Esophagus squamous epithelium (tissue), 4 donors: ENCODE results near the gene PORCN.

Source experiments
- POLR2A ChIP-seq, 4 donors: fragments of 450-650 bp; IDR thresholded peaks; one replicate each; pipeline ENCODE4 v1.6.1; 2017; ENCODE audit warnings: antibody characterized with exemption in 4 of 4, mild to moderate bottlenecking in 4 of 4, moderate library complexity in 3 of 4
- TF ChIP-seq, protein P1 (sequence below), 6 experiments: fragments of 450-650 bp in 4 of 6; fragments of 200-600 bp in 2 of 6; sonication (generic) in 2 of 6; IDR thresholded peaks; one replicate each; pipeline ENCODE4 v1.5.1; 2016 to 2019; ENCODE audit warnings: antibody characterized with exemption in 6 of 6, mild to moderate bottlenecking in 4 of 6, moderate library complexity in 4 of 6

DNA sequence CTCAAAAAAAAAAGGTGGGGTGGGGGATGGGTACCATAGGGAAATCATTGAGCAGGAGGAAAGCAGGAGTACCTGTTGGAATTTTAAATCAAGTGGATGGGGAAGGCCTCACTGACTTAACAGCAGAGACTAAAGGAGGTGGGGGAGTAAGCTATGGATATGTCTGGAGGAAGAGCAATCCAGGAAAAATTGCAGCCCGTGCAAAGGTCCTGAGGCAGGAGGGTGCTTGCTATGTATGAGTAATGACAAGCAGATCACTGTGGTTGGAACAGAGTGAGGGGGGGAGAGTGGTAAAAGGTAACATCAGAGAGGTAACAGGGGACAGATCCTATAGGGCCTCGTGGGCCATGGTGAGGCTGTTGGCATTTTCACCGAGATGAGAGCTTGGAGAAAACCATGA is 28.6 kb upstream of the PORCN start:
- TF ChIP-seq POLR2A (IDR thresholded peaks at IDR 0.05): no peak
- TF ChIP-seq, protein P1, sequence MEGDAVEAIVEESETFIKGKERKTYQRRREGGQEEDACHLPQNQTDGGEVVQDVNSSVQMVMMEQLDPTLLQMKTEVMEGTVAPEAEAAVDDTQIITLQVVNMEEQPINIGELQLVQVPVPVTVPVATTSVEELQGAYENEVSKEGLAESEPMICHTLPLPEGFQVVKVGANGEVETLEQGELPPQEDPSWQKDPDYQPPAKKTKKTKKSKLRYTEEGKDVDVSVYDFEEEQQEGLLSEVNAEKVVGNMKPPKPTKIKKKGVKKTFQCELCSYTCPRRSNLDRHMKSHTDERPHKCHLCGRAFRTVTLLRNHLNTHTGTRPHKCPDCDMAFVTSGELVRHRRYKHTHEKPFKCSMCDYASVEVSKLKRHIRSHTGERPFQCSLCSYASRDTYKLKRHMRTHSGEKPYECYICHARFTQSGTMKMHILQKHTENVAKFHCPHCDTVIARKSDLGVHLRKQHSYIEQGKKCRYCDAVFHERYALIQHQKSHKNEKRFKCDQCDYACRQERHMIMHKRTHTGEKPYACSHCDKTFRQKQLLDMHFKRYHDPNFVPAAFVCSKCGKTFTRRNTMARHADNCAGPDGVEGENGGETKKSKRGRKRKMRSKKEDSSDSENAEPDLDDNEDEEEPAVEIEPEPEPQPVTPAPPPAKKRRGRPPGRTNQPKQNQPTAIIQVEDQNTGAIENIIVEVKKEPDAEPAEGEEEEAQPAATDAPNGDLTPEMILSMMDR (IDR thresholded peaks at IDR 0.05): no peak
